ENCODE results near the gene NANOS3.

NANOS3 gene

GRCh38 chr19:13885826-13886365 lies 9.0 kb downstream of the NANOS3 start:
- no peak for DNase-seq (ENCODE audit: low read depth)

- no peak for DNase-seq (ENCODE audit: low read depth)
These were observed 10.1 kb downstream of the NANOS3 start for GRCh38 chr19:13887018-13887436.

- DNase-seq (ENCODE audit: low read depth), result no peak
These were observed 10.6 kb downstream of the NANOS3 start for GRCh38 chr19:13887517-13887916.

- no peak for DNase-seq (ENCODE audit: low read depth)
These were observed 11.3 kb downstream of the NANOS3 start for GRCh38 chr19:13888281-13888680.

- no peak for DNase-seq (ENCODE audit: low read depth)
These were observed 13.2 kb downstream of the NANOS3 start for GRCh38 chr19:13890136-13890535.

GRCh38 chr19:13892870-13893269 lies 15.9 kb downstream of the NANOS3 start:
- DNase-seq (ENCODE audit: low read depth), result no peak

GRCh38 chr19:13894552-13894951 lies 17.6 kb downstream of the NANOS3 start:
- no peak for DNase-seq (ENCODE audit: low read depth)

- no peak for DNase-seq (ENCODE audit: low read depth)
These were observed 19.3 kb downstream of the NANOS3 start for GRCh38 chr19:13896227-13896626.

- no peak for DNase-seq (ENCODE audit: low read depth)
These were observed 22.5 kb downstream of the NANOS3 start for GRCh38 chr19:13899393-13899792.

- DNase-seq (ENCODE audit: low read depth), result no peak
These were observed 23.1 kb downstream of the NANOS3 start for GRCh38 chr19:13899912-13900584.

- no peak for DNase-seq (ENCODE audit: low read depth)
These were observed 26.1 kb downstream of the NANOS3 start for GRCh38 chr19:13902993-13903555.

- peak; percentile 92 for DNase-seq (ENCODE audit: low read depth)
These were observed 28.9 kb downstream of the NANOS3 start, which contains the start of the genes BRME1 and CC2D1A for GRCh38 chr19:13905634-13906520. Gene BRME1, minus strand, starts transcription at chr19:13906117. Its CDS starts 1,225 bp downstream, at chr19:13904892. Gene CC2D1A, plus strand, starts transcription at chr19:13906201. Its CDS starts 241 bp downstream, at chr19:13906442.

- DNase-seq (ENCODE audit: low read depth), result no peak
These were observed 29.6 kb downstream of the NANOS3 start for GRCh38 chr19:13906521-13906904.

- DNase-seq (ENCODE audit: low read depth), result no peak
These were observed 30.0 kb downstream of the NANOS3 start for GRCh38 chr19:13906910-13907309.

GRCh38 chr19:13908674-13909073 lies 31.7 kb downstream of the NANOS3 start:
- no peak for DNase-seq (ENCODE audit: low read depth)

GRCh38 chr19:13909430-13909829 lies 32.5 kb downstream of the NANOS3 start:
- DNase-seq (ENCODE audit: low read depth), result no peak

- DNase-seq (ENCODE audit: low read depth), result no peak
These were observed 36.4 kb downstream of the NANOS3 start for GRCh38 chr19:13913352-13913751.

GRCh38 chr19:13914777-13915176 lies 37.8 kb downstream of the NANOS3 start:
- no peak for DNase-seq (ENCODE audit: low read depth)

- no peak for DNase-seq (ENCODE audit: low read depth)
These were observed 41.0 kb downstream of the NANOS3 start for GRCh38 chr19:13917888-13918406.

- no peak for DNase-seq (ENCODE audit: low read depth)
These were observed 41.9 kb downstream of the NANOS3 start for GRCh38 chr19:13918726-13919411.

GRCh38 chr19:13920524-13920923 lies 43.6 kb downstream of the NANOS3 start:
- no peak for DNase-seq (ENCODE audit: low read depth)
